Anterior cingulate cortex (tissue), 58 donors: Measurements from ENCODE around the gene DOC2B.
"Not testable (repeated sequence)": the region's sequence is repeated elsewhere in the genome, so short reads cannot be mapped to it uniquely, and the experiment has no call there.

Experiments used
- DNase-seq, 58 donors: peaks; one replicate each; lab custom pipeline; 2025; lab: John Stamatoyannopoulos, UW

Gene DOC2B

DNA sequence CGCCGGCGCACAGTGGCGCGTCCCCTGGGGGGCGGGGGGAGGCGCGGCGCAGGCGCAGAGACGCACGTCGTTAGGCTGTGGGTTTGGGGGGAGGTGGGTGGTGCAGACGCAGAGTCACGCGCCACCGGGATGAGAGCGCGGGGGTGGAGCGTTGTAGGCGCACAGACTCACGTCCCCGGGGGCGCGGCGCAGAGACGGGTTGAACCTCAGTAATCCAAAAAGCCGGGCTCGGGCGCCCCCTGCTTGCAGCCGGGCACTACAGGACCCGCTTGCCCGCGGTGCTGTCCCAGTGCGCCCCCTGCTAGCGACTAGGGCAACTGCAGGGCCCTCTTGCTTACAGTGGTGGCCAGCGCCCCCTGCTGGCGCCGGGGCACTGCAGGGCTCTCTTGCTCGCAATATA is 47.5 kb downstream of the DOC2B start:
- DNase-seq = not testable (repeated sequence)

DNA sequence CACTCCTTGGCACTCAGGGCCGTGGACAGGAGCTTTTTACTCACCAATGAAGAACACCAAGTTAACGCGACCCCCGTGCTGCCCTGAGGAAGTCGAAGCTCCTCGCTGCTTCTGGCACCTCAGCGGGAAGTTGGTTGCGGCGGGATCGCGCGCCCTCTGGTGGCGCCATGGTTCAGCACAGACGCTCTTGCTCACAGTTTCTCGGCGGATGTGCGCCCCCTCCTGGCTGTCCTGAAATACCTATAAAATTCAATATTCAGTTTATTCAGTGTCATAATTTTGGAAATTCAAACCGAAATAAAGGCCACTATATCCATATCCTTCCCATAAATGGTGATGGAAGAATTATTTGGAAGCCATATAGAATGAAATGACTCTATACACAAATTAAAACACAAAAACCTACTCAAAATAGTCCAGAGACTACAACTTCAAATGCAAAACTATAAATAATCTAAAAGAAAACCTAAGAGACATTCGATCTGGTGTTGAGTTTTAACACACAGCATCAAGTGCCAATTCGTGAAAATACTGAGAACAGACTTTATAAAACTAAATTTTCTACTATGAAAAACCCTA is 63.0 kb downstream of the DOC2B start:
- not testable (repeated sequence) for DNase-seq

DNA sequence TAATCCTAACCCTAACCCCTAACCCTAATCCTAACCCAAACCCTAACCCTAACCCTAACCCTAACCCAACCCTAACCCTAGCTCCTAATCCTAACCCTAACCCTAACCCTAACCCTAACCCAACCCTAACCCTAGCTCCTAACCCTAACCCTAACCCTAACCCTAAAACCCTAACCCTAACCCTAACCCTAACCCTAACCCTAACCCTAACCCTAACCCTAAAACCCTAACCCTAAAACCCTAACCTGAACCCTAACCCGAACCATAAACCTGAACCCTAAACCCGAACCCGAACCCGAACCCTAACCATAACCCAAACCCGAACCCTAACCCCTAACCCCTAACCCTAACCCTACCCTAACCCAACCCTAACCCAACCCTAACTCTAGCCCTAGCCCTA is 68.3 kb downstream of the DOC2B start:
- DNase-seq = not testable (repeated sequence)
